ENCODE results near the gene PDGFA. TPM values are rescaled to one million over a fixed set of nuclear protein-coding genes. Genes with fewer than 3 reads are reported as not detected.

PDGFA gene
- total RNA-seq, 4 donors from 2014 or later: 3.6 to 6.6 (median 4.9) TPM

DNA sequence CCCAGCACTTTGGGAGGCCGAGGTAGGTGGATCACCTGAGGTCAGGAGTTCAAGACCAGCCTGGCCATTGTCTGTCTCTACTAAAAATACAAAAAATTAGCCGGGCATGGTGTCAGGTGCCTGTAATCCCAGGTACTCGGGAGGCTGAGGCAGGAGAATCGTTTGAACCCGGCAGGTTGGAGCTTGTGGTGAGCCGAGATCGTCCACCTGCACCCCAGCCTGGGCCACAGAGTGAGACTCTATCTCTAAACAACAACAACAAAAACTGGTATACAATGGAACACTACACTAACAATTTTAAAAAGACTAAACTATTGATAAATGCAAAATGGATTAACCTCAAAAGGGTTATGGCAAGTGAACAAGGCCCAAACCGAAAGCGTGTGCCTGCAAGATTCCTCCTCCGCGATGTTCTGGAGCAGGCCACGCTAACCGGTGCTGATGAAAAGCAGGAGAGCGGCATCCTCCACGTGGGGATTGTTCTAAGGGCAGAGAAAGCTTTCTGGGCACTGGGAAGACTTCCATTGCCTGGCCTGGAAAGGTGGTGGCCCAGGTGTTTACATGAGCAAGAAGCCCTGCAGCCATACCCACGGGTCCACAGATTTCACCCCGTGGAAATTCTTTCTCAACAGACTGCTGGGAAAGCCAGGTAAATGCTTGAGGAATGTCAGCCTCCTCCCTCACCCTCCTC is 53.8 kb downstream of the PDGFA start:
- TF ChIP-seq, protein P1, sequence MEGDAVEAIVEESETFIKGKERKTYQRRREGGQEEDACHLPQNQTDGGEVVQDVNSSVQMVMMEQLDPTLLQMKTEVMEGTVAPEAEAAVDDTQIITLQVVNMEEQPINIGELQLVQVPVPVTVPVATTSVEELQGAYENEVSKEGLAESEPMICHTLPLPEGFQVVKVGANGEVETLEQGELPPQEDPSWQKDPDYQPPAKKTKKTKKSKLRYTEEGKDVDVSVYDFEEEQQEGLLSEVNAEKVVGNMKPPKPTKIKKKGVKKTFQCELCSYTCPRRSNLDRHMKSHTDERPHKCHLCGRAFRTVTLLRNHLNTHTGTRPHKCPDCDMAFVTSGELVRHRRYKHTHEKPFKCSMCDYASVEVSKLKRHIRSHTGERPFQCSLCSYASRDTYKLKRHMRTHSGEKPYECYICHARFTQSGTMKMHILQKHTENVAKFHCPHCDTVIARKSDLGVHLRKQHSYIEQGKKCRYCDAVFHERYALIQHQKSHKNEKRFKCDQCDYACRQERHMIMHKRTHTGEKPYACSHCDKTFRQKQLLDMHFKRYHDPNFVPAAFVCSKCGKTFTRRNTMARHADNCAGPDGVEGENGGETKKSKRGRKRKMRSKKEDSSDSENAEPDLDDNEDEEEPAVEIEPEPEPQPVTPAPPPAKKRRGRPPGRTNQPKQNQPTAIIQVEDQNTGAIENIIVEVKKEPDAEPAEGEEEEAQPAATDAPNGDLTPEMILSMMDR (IDR thresholded peaks at IDR 0.05; ENCODE audit: low read depth): no peak

DNA sequence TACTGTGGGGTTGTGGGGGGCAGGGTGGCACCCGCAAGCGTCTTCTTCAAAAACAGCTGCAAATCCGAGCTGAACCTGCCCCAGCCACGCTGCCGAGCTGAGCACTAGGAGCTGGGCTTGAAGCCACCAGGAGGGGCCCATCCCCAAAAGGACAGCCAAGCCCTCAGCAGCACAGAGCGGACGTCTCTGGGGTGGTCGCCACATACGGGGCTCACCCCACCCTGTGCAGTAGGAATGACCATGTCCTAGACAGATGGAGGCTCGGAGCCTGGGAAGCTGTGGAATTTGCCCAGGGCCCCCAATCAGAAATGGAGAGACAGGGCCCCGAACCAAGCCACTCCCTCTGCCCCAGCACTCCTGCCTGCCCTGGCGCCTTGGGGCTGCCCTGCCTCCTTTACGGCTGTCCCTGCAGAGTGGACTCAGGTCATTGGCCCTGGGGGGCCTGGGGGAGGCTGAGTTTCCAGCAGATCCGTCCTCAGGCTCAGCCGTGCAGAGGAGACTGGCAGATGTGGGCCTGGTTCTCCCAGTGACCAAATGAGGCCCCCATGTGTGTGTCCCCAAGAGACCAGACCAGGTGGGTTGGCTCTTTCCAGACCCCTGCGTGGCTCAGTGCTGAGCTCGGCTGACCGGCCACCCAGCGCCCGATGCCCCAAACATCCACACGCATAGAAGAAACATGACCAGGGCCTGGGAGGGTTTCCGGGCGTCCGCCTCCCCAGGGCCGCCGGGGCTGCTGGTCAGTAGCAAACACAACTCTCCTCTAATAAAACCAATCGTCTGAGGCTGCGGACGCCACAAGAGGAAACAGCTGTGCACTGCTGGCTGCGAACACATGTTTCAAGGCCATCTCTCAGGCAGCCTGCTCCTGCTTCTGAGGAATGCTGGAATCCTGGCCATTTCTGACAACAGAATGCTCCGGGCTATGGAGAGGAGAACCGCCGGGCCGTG is 54.9 kb downstream of the PDGFA start:
- TF ChIP-seq, protein P1 (IDR thresholded peaks at IDR 0.05; ENCODE audit: low read depth): no peak

DNA sequence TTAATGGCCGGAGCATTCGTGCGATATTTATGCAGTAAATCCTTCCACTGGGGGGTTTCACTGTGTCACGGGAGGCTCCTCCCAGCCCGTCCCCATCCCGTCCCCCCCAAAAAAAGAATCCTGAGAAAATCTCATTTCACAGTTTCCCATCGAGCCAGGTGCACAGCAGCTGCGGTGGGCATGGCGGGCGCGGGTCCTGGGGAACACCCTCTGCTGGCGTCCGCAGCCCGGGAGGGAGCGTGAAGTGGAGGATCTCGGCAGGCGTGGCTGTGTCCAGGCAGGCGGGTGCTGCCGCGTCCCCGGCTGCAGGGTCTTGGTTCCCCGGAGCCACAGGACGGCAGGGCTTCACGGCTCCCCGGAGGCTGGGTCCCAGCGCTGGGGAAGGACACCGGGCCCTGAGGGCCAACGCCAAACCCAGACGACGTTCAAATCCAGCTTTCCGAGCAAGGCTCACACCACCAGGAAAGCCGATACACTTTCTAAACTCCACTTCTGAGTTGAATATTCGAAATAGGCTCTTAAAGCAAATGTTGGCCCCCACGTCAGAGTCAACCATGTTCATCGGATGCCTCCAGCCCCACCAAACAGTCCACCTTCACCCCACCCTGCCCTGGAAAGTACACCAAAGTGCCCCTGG is 55.7 kb downstream of the PDGFA start:
- TF ChIP-seq, protein P1 (IDR thresholded peaks at IDR 0.05; ENCODE audit: low read depth): no peak

DNA sequence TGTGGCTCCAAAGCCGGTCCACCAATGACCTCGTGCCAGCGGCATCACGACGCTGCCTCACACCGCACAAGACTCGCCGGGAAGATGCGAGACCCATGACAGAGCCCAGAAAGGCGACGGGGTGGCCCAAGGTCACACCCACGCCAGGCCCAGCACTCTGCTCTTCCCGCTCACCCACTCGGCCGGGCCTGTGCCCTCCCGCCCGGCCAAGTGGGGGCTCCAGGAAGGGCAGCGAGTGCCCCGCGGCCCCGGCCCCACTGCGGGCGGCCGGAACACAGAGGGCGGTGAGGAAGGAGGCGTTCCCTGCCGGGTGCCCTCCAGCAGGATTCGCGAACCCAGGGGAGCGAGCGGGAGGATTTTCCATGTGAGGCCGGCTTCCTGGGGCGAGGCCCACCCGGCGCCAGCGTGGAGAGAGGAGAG is 56.3 kb downstream of the PDGFA start:
- TF ChIP-seq, protein P1 (IDR thresholded peaks at IDR 0.05; ENCODE audit: low read depth): no peak

DNA sequence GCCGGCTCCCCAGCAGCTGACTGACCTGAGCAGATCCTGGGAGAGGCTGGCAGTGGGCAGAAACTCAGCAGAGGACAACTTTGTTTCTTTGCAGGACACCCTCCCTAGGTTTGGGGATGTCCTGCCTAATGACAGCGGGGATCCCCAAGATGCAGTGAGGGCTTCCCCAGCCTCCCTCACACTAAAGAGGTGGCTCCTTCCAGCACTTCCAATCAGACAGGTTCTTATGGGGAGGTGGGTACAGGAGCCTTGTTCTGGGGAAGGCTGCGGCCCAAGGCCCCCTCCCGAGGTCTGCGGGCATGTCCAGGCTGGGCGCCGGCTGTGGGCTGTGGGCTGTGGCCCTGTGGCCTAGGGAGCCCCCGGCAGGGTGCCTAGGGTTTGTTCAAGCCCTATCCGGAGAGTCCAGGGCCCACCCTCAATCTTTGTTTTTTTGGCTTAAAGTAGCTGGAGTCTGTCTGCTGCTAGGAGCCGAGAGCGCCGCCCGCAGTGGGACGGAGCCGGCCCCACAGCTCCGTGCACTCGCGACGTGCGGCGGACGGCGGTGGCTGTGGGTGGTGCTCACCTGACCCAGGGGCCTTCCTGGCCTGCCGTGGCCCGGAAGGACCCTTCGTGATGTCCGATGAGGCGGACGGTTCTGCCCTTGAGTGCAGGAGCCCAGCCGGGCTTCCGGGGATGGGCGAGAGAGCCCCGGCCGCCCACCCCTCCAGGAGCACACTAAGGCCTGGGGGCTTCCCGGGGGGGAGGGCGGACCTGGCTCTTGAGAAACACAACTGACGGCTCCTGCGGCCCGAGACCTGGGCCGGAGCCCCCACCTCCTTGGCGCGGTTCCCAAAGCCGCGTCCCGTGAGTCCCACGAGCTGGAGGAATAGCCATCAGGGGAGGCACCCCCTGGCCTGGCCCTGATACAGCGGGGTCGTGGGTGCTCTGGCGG is 57.2 kb downstream of the PDGFA start:
- TF ChIP-seq, protein P1 (IDR thresholded peaks at IDR 0.05; ENCODE audit: low read depth): no peak

DNA sequence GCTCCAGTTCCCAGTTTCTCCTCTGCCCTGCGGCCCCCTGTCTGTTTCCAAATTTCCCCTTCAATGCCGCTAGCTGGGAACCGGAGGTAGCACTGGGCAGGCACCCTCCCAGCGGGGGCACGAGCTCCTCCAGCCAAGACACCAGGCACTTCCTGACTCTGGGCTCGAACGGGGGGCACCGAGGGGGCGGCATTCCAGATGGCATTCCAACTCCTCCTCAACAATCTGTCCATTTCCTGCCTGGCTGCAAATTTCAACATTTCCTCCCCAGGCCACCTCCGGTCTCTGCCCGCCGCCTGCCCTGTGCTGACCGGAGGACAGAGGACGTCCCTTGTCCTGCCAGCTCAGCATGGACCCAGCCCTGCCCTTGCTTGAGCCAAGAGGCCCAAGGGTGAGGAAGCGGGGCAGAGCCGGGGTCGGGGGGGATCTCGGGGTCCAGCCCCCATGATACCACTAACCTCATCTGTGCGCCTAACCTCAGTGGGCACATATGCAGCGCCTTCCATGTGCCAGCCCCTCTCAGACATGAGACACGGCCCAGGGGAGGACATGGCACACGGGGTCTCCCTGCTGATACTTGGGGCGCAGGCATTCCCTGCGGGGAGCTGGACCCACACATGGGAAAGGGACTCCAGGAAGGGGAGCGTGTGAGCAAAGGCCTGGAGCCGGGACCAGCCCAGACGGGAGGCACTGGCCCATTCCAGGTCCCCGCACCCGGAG is 58.0 kb downstream of the PDGFA start:
- TF ChIP-seq, protein P1 (IDR thresholded peaks at IDR 0.05; ENCODE audit: low read depth): no peak

Measured in subcutaneous adipose tissue (tissue), 4 donors.